ENCODE measurements around the gene SUMO4. TPM values are rescaled to one million over a fixed set of nuclear protein-coding genes. Genes with fewer than 3 reads are reported as not detected.

Gene SUMO4
- total RNA-seq, 1 donor, result 2.6 TPM

DNA sequence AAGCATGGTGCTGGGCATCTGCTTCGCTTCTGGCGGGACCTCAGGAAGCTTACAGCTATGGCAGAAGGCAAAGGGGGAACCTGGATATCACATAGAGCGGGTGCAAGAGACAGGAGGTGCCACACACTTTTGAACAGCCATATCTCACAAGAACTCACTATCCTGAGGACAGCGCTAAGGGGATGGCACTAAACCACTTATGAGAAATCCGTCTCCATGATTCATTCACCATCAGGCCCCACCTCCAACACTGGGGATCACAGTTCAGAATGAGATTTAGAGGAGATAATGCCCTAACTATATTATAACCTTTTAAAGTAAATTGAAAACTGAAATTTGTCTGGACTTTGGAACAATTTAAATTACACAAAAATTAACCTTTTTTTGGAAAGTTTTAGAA, 37.8 kb upstream of the SUMO4 start:
- TF ChIP-seq, protein P1, sequence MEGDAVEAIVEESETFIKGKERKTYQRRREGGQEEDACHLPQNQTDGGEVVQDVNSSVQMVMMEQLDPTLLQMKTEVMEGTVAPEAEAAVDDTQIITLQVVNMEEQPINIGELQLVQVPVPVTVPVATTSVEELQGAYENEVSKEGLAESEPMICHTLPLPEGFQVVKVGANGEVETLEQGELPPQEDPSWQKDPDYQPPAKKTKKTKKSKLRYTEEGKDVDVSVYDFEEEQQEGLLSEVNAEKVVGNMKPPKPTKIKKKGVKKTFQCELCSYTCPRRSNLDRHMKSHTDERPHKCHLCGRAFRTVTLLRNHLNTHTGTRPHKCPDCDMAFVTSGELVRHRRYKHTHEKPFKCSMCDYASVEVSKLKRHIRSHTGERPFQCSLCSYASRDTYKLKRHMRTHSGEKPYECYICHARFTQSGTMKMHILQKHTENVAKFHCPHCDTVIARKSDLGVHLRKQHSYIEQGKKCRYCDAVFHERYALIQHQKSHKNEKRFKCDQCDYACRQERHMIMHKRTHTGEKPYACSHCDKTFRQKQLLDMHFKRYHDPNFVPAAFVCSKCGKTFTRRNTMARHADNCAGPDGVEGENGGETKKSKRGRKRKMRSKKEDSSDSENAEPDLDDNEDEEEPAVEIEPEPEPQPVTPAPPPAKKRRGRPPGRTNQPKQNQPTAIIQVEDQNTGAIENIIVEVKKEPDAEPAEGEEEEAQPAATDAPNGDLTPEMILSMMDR (IDR thresholded peaks at IDR 0.05; ENCODE audit: insufficient read depth, low read depth, low read length), result no peak
- no peak for DNase-seq (ENCODE audit: low read depth)
- no peak overlapping the region for H3K4me3 ChIP-seq (ENCODE audit: low read depth, low read length)

DNA sequence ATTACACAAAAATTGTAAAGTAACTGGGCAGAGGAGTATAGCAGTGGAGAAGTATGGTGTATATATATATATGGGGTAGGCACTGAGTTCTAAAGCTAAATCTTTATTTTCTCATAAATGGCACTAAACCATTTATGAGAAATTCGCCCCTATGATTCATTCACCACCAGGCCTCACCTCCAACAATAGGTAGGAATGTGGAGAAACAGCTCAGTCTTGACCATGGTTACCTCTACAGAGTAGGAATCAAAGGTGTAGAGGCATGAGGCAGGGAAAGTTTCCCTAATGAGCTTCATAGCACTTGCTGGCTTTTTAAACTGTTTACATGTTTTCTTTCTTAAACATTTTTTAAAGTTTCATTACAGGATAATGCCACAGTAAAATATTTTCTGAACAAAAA, 36.9 kb upstream of the SUMO4 start:
- no peak for DNase-seq (ENCODE audit: low read depth)
- TF ChIP-seq, protein P1 (IDR thresholded peaks at IDR 0.05; ENCODE audit: insufficient read depth, low read depth, low read length), result no peak
- H3K4me3 ChIP-seq (ENCODE audit: low read depth, low read length), result no peak overlapping the region

DNA sequence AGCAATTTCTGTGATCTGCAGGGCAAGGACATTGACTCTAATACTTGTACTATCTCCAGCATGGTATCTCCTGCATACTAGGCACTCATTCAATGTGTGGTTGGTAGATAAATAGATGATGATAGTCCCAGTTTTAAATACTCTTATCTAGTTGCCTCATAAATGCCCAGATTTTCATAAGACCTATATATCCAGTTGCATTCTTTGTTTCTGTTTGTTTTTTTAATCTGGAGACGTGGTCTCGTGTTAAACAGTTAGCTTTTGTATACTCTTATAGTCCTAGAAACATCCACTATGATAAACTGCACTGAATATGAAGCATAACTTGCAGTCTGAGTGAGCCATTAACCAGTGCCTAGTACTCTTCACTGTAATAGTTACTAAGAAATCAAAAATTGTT, 35.5 kb upstream of the SUMO4 start:
- DNase-seq (ENCODE audit: low read depth), result peak; percentile 50
- TF ChIP-seq, protein P1 (IDR thresholded peaks at IDR 0.05; ENCODE audit: insufficient read depth, low read depth, low read length), result no peak
- H3K4me3 ChIP-seq (ENCODE audit: low read depth, low read length), result no peak overlapping the region

DNA sequence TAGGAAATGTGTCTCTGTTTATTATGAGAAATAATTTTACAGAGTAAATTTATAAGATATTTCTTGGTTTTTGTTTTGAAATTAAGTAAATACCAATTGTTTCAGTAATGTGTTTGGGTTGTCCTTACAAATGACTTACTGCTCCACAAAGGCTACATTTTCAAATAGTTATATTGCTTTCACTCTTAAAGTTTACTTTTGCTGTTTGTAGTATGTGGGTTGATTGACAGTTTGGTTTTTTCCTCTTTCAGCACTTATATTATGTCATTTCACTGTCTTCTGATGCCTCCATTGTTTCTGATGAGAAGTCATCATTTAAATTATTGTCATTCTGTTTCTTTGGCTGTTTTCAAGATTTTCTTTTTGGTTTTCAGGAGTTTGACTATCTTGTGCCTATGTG, 34.9 kb upstream of the SUMO4 start:
- no peak for DNase-seq (ENCODE audit: low read depth)
- H3K4me3 ChIP-seq (ENCODE audit: low read depth, low read length), result no peak overlapping the region
- TF ChIP-seq, protein P1 (IDR thresholded peaks at IDR 0.05; ENCODE audit: insufficient read depth, low read depth, low read length), result no peak

DNA sequence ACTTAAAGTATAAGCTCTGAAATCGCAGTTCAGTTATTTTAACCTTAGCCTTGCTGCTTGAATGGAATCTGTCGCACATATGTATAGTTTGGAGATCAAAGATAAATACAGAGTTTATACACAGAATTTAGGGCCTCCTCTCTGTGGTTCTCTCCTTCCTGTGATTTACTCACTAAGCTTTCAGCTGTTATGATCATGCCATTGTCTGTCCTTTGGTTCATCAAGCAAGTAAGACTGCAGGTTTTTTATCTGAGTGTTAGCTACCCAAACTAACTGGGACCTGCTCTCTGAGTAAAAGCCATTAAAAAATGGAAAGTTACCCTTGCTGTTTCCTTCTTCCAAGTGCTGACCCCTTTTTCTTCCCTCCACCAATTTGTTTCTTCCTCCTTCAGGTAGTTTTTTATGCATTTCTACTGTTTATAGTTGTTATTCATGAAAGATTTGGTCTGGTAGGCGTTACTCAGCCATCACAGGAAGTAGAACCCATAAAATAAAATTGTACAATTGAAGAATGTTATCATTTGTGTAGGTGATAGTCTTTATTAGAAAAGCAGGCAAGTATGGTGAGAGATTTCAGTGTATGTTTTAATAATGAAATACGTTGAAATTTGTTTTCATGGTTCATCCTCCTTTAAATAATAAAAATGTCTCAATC, 33.7 kb upstream of the SUMO4 start:
- H3K4me3 ChIP-seq (ENCODE audit: low read depth, low read length), result no peak overlapping the region
- no peak for DNase-seq (ENCODE audit: low read depth)
- TF ChIP-seq, protein P1 (IDR thresholded peaks at IDR 0.05; ENCODE audit: insufficient read depth, low read depth, low read length), result no peak

DNA sequence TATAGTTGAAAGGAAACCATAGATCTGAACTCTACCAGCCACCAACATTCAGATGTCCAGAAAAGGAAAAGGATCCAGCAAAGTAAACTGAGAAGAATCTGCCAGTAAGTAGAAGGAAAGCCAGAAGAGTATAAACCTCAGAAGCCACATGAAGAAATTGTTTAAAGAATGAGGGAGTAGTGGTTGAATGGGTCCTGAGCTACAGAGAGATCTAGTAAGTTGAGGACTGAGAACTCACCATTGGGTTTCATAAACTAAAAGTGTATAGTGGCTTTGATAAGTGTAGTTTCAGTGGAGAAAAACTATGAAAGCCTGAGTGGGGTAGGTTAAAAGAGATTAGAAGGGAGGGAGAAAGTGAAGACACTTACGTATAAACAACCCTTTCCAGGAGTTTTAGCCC, 32.0 kb upstream of the SUMO4 start:
- TF ChIP-seq, protein P1 (IDR thresholded peaks at IDR 0.05; ENCODE audit: insufficient read depth, low read depth, low read length), result no peak
- DNase-seq (ENCODE audit: low read depth), result no peak
- H3K4me3 ChIP-seq (ENCODE audit: low read depth, low read length), result no peak overlapping the region

DNA sequence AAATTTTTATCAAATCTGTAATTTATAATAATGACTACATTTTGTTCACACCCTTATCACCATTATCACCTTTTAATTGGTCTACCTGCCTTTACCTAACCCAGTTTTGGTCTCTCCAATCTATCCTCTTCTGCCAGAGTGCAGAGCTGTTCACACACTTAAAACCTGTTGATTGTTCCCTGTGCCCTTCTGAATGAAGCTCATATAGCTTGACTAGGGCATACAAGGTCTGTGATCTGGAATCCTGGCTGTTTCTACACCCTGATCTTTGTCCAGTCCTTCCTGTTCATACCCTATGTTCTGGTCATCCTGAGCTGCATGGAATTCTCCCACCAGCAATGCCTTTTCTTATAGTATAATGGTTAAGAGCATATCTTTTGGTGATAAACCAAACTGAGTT, 28.9 kb upstream of the SUMO4 start:
- TF ChIP-seq, protein P1 (IDR thresholded peaks at IDR 0.05; ENCODE audit: insufficient read depth, low read depth, low read length), result no peak
- no peak for DNase-seq (ENCODE audit: low read depth)
- H3K4me3 ChIP-seq (ENCODE audit: low read depth, low read length), result no peak overlapping the region
